OCI-LY1 (cell line): Measurements from ENCODE around the gene PXMP4.

Source experiments
- CTCF ChIP-seq: fragments of 200-600 bp; sonication (generic), shearing (Covaris generic); IDR thresholded peaks from 2 replicates; pipeline ENCODE4 v1.5.1; 2017; ENCODE audit warnings: mild to moderate bottlenecking, antibody characterized with exemption, low read length, moderate library complexity, mixed read lengths
- EZH2 ChIP-seq: fragments of 200-600 bp; sonication (generic), shearing (Covaris generic); IDR thresholded peaks from 2 replicates; pipeline ENCODE4 v1.8.0; 2017; ENCODE audit warnings: borderline replicate concordance, mixed run types, mild to moderate bottlenecking, antibody characterized with exemption, low read length, moderate library complexity, mixed read lengths

DNA sequence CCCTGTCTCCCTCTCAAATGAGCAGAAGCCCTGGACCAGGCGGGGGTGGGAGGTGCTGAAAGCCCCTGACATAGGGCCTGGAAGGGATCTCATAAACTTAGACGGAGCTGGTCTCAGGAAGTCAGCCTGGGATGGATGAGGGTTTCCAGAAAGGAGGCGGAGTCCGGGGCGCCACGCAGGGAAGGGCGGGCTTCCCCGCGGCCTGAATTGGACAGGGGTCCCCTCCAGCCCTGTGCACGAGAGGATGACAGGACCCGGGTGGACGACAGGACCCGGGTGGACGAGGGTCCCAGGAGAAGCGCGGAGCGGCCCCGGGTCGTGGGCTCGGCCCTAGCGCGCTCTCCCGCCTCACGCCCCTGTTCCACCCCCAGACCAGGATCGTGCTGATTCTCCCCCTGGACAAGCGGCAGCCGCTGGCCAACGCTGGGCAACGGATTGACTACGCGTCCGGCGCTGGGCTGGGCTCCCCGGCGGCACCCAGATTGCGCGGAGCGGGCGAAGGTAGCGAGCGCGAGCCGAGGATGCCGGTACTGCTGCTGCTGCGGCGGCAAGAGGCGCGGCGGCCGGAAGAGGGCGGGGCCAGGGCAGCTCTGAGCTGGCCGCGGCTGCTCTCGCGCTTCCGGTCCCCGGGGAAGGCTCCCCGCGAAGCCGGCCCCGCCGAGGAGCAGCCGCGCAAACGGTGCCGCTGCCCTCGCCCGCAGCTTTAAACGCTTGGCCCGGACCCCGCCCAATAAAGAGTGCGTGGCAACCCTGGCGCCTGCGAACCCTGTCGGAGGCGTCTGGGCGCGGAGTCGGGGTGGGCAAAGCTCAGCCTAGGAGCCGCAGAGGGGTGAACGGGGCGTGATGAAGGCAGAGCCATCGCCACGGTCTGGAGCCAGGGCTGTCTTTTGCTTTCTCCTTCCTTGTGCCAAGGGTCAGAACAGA is 56.7 kb downstream of the PXMP4 start:
- TF ChIP-seq EZH2: no peak
- no peak for TF ChIP-seq CTCF
